Activated CD4-positive, alpha-beta T cell treated with anti-CD3 and anti-CD28 coated beads, Interleukin-2, amount 10 ng/mL, durations not matched to agents 7 days and 5 days (primary cell): ENCODE data around the gene RAD51. TPM values are rescaled to one million over a fixed set of nuclear protein-coding genes. Genes with fewer than 3 reads are reported as not detected.

Experiments used
- CTCF ChIA-PET: fragments of 350-600 bp; sonication (Branson Sonifier 250); formaldehyde crosslinking; loops from one replicate; lab custom pipeline; 2021; ENCODE audit warnings: antibody characterized with exemption; lab: Charles Lee
- POLR2A ChIA-PET: fragments of 350-600 bp; sonication (Branson Sonifier 250); formaldehyde crosslinking; loops from one replicate; lab custom pipeline; 2021; ENCODE audit warnings: antibody characterized with exemption; lab: Charles Lee
- DNase-seq: peaks from one replicate; pipeline ENCODE4 v3.0.0-alpha.2; 2020
- H3K27ac Mint-ChIP-seq: one replicate; pipeline ENCODE4 v1.8.0; 2021; ENCODE audit warnings: mild to moderate bottlenecking, moderate library complexity, mixed read lengths
- H3K27me3 Mint-ChIP-seq: one replicate; pipeline ENCODE4 v1.8.0; 2021; ENCODE audit warnings: mixed read lengths
- H3K36me3 Mint-ChIP-seq: one replicate; pipeline ENCODE4 v1.8.0; 2021; ENCODE audit warnings: low read depth, mixed read lengths
- H3K4me1 Mint-ChIP-seq: one replicate; pipeline ENCODE4 v1.8.0; 2021; ENCODE audit warnings: mixed read lengths
- H3K4me3 Mint-ChIP-seq: one replicate; pipeline ENCODE4 v1.8.0; 2021; ENCODE audit warnings: mild to moderate bottlenecking, moderate library complexity, mixed read lengths
- H3K9me3 Mint-ChIP-seq: one replicate; pipeline ENCODE4 v1.8.0; 2021; ENCODE audit warnings: mixed read lengths
- total RNA-seq, 2 experiments: library from RNA; stranded (reverse); gene quantifications; one replicate each; pipeline ENCODE4 v1.2.3, GENCODE V29; 2021

RAD51 gene
- total RNA-seq, 2 experiments from 2014 or later, result 59.9 to 66.7 TPM

DNA sequence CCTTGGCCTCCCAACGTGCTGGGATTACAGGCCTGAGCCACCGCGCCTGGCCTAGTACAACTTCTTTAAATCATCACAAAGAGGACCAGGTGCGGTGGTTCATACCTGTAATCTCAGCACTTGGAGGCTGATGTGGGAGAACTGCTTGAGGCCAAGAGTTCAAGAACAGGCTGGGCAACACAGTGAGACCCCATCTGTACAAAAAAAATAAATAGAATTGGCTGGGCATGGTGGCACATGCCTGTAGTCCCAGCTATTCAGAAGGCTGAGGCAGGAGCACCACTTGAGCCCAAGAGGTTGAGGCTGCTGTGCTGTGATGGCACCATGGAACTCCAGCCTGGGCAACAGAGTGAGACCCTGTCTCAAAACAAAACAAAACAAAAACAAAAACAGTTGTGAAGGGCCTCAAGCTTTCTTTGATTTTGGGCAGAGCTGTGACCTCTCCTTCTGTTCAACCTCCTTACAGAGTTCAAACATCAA, 54.2 kb downstream of the RAD51 start:
- DNase-seq, result no peak
- Mint-ChIP-seq H3K9me3 (no peaks in the 10 kb centered on the region), H3K27me3 (no peaks in the 10 kb centered on the region), H3K27ac (peak overlapping the region; percentile 56), H3K4me1 (peaks cover 53% of the 10 kb centered on the region), H3K36me3 (peaks cover 57% of the 10 kb centered on the region), H3K4me3 (no peak overlapping the region)
- CTCF ChIA-PET, result interaction anchor here (1.2 to 1.4 kb wide), 3 partner anchors 8 to 33 kb away, joined by 3 to 4 read pairs (median 3); partner anchors contain the start of gene GCHFR
- POLR2A ChIA-PET, result no interaction called here

DNA sequence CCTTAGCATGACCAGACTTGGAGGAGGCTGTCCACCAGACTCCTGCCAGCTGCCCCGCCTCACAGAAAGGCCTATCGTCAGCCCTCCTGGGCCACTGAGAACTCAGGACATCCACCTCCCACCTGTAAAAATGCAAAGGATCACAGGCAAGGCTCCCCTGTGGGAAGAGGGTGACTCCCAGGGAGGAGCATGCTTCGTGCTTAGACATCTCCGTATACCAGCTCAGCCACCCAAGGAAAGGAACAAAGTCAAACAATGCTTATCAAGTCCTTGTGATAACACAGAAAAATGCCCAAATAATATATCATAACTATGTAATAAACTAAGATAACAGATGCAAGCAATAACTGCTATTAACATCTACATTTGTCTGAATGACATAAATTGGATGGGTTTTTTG, 55.9 kb downstream of the RAD51 start:
- ChIA-PET CTCF (interaction anchor here (0.5 to 1.0 kb wide), 2 partner anchors 13 to 1460 kb away, joined by 3 read pairs; partner anchors contain the start of gene GCHFR), POLR2A (interaction anchor here (1.1 kb wide), 1 partner anchor 26 kb away, joined by 3 read pairs; no protein-coding TSS in a partner anchor)
- Mint-ChIP-seq H3K4me3 (no peak overlapping the region), H3K4me1 (peaks cover 44% of the 10 kb centered on the region), H3K9me3 (no peaks in the 10 kb centered on the region), H3K27me3 (no peaks in the 10 kb centered on the region), H3K36me3 (peaks cover 48% of the 10 kb centered on the region), H3K27ac (no peak overlapping the region)
- no peak for DNase-seq

DNA sequence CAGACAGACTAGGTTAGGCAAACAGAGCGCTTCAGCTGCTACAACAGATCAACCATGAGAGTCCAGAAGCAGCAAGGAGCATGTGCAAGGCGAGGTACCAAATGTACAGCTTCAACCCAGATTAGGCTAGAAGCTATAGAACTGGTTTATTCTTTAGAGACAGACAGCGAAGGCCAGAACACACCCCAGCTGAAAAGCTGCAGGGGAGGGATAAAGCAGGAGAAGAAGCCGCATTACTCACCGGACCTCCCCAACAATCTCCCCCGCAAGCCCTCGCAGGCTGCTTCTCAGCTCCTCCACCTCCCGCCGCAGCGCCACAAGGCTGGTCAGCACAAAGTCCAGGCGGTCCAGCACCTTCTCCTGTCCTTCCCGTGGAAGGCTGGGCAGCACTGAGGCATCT, 56.8 kb downstream of the RAD51 start:
- H3K9me3 Mint-ChIP-seq, result no peaks in the 10 kb centered on the region
- peaks cover 46% of the 10 kb centered on the region for H3K36me3 Mint-ChIP-seq
- H3K4me1 Mint-ChIP-seq, result peaks cover 43% of the 10 kb centered on the region
- H3K27ac Mint-ChIP-seq, result peak overlapping the region; percentile 98
- no peak for DNase-seq
- H3K27me3 Mint-ChIP-seq, result no peaks in the 10 kb centered on the region
- POLR2A ChIA-PET, result no interaction called here
- no peak overlapping the region for H3K4me3 Mint-ChIP-seq
- CTCF ChIA-PET, result interaction anchor here (1.6 to 2.1 kb wide), 2 partner anchors 8 to 17 kb away, joined by 6 read pairs; no protein-coding TSS in a partner anchor

DNA sequence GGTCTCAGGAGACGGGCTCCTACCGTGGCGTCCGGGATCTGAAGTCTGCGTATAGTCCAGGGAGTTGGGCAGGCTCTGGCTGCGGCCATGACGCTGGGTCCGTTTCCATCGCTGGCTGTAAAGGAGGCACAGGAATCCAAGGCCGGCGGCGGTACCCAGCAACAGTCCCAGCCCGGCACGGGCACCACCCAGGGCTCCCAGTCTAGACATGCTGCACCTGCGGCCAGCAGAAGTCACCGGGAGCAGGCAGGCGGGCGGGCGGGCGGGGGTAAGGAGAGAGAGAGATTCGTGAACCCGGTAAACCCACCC, 59.6 kb downstream of the RAD51 start:
- CTCF ChIA-PET, result interaction anchor here (1.0 to 1.5 kb wide), 2 partner anchors 11 to 46 kb away, joined by 3 to 4 read pairs; no protein-coding TSS in a partner anchor
- Mint-ChIP-seq H3K27me3 (no peaks in the 10 kb centered on the region), H3K4me3 (peak overlapping the region; percentile 90), H3K4me1 (peaks cover 38% of the 10 kb centered on the region), H3K9me3 (no peaks in the 10 kb centered on the region), H3K27ac (peak overlapping the region; percentile 98), H3K36me3 (peaks cover 31% of the 10 kb centered on the region)
- DNase-seq, result peak; percentile 28
- POLR2A ChIA-PET, result no interaction called here

DNA sequence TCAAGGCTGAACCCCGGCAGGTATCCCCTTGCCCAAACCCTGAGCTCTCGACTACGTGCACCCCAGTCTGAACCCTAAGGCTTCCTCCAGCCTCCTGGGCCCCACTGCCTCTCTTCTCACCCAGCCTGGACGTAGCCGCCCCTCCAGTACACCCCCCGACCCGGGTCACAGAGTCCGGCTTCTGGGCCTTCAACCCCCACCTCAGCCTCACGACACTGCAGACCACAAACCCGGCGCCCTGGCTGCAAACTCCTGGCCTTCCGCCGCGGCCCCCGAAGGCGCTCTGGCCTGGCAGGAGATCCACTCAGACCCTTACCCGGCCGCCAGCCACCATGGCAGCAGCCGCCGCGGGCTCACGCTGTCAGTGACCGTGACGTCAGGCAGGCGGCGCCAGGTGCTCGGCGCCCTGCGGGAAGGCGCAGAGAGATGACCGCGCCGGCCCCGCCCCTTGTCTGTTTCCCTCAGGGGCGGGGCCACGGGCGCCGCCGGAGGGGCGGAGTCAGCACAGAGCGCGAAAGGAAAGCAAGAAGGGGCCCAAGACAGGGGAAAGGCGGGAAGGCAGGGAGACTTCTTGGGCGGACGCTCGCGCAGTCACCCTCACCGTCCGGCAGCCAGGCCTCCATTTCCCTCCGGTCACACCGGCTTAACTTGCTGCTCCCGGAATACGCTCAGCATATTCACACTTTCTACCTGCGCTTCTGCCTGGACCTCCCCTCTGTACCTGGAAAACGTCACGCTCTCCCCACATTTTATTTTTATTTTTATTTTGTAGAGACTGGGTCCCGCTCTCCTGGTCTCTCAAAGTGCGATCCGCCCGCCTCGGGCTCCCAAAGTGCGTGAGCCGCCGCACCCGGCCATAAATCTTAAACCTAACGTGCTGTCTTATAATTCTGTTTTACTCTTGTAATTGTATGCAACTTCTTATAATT, 60.2 kb downstream of the RAD51 start, which contains the start of gene RMDN3:
RMDN3 (minus strand) TSS at position 372 of the 929 bp plus-strand sequence. CDS start 471 bp downstream, outside the sequence.
- Mint-ChIP-seq H3K9me3 (no peaks in the 10 kb centered on the region), H3K27me3 (no peaks in the 10 kb centered on the region), H3K4me3 (peak within 1 kb of the TSS; percentile 90), H3K27ac (peak within 1 kb of the TSS; percentile 98), H3K4me1 (peaks cover 38% of the 10 kb centered on the region), H3K36me3 (peaks cover 30% of the 10 kb centered on the region)
- POLR2A ChIA-PET, result no interaction called here
- CTCF ChIA-PET, result interaction anchor here (1.0 to 1.5 kb wide), 2 partner anchors 12 to 47 kb away, joined by 3 to 4 read pairs; no protein-coding TSS in a partner anchor
- peak; percentile 94 for DNase-seq

DNA sequence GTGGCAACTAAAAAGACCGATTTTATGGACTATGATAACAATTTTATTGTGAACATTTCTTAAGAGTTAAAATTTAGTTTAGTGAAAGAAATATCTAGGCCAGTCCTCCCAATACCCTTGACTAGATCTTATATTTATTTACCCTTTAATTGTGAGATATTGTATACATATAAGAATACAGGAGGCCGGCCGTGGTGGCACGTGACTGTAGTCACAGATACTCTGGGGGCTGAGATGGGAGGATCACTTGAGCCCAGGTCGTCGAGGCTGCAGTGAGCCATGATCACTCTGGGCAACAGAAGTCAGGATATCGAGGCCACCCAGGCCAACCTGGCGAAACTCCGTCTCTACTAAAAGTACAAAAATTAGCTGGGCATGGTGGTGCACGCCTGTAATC, 60.8 kb downstream of the RAD51 start:
- peaks cover 38% of the 10 kb centered on the region for H3K4me1 Mint-ChIP-seq

DNA sequence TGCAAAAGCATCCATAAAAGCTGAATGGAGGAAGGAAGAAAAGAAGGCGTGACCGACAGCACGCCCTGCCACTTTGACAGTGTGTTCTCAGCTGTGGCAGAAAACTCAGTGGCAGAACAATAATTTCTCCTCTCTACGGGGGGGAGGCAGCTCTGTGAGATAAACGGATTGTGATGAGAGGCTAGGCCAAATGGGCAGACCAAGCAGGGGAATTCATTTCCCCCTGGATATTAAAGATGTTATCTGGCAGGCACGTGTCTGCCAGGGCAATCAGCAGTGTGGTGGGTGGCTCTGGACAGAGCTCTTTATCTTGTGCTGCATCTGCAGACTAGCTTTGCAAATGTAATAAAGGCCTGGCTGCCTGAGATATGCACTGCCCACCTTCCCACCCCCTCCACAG, 62.0 kb downstream of the RAD51 start:
- CTCF ChIA-PET, result interaction anchor here (0.7 to 1.4 kb wide), 3 partner anchors 11 to 50 kb away, joined by 3 to 6 read pairs (median 4); partner anchors contain the start of genes DNAJC17 and ZFYVE19
- DNase-seq, result no peak
- peaks cover 29% of the 10 kb centered on the region for H3K4me1 Mint-ChIP-seq

More for the DNA sequence above, 60.8 kb downstream of the RAD51 start:
- H3K4me3 Mint-ChIP-seq, result peak overlapping the region; percentile 90
- no peak for DNase-seq
- no peaks in the 10 kb centered on the region for H3K9me3 Mint-ChIP-seq
- no peaks in the 10 kb centered on the region for H3K27me3 Mint-ChIP-seq
- ChIA-PET POLR2A (no interaction called here), CTCF (interaction anchor here (0.6 to 0.7 kb wide), 4 partner anchors 10 to 512 kb away, joined by 3 to 5 read pairs (median 3); partner anchors contain the start of gene RPUSD2)
- peak overlapping the region; percentile 98 for H3K27ac Mint-ChIP-seq
- H3K36me3 Mint-ChIP-seq, result peaks cover 25% of the 10 kb centered on the region

DNA sequence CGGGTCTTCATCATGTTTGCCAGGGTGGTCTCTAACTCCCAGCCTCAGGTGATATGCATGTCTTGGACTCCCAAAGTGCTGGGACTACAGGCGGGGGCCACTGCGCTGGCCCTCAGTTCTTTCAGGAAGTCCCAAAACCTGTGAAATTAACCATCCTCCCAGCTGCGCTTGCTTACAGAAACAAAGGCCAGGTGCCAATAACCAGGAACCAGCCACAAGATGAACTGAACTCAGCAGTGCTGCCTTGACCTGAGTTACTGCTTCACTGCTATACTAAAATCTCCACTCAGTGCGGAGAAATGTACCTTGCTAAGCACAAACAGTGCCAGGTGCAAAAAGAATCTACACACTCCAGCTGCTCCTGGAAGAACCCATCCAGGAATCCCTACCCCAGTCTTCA, 65.0 kb downstream of the RAD51 start:
- H3K27me3 Mint-ChIP-seq, result no peaks in the 10 kb centered on the region
- peaks cover 30% of the 10 kb centered on the region for H3K4me1 Mint-ChIP-seq
- no peak overlapping the region for H3K27ac Mint-ChIP-seq
- ChIA-PET POLR2A (no interaction called here), CTCF (interaction anchor here (0.9 kb wide), 1 partner anchor 20 kb away, joined by 3 read pairs; no protein-coding TSS in a partner anchor)
- H3K9me3 Mint-ChIP-seq, result no peaks in the 10 kb centered on the region
- no peak for DNase-seq
- no peaks in the 10 kb centered on the region for H3K36me3 Mint-ChIP-seq
- H3K4me3 Mint-ChIP-seq, result no peak overlapping the region

More for the DNA sequence above, 62.0 kb downstream of the RAD51 start:
- peak overlapping the region; percentile 68 for H3K27ac Mint-ChIP-seq
- peaks cover 15% of the 10 kb centered on the region for H3K36me3 Mint-ChIP-seq
- no peak overlapping the region for H3K4me3 Mint-ChIP-seq
- no peaks in the 10 kb centered on the region for H3K27me3 Mint-ChIP-seq
- H3K9me3 Mint-ChIP-seq, result no peaks in the 10 kb centered on the region
- POLR2A ChIA-PET, result no interaction called here

DNA sequence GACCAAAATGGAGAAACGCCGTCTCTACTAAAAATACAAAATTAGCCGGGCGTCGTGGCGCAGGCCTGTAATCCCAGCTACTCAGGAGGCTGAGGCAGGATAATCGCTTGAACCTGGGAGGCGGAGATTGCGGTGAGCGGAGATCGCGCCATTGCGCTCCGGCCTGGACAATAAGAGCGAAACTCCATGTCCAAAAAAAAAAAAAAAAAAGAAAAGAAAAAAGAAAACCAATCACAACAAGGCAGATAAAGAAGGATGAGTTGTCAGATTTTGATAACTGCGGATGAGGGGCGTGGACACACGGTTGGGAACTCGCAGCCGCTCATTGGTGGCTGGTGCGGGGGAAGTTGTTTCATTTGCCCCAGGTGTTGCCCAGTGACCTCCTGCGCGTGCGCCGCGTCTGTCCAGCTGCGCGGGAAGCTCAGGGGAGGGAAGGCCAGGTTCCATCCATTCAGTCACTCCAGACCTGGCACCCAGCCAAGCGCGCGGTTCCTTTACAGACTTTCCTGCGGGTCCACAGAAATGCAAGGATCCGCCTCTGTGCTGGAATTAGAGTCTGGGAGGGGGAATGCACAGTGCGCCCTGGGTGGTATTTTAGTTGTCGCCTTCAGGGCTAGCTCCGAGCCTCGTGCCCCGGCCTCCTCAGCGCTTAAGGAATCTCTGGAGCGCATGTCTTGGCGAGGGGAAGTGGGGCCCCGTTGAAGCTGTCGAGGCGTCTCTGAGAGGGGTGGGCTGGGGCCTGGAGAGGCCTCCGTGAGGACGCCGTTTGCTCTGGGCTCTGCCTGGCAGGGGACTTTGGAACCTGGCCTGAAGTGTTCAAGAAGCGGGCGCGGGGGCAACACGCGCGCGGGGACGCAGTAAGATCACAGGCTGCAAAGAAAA, 68.2 kb downstream of the RAD51 start:
- peaks cover 1% of the 10 kb centered on the region for H3K36me3 Mint-ChIP-seq
- ChIA-PET CTCF (interaction anchor here (0.6 to 2.5 kb wide), 6 partner anchors 10 to 114 kb away, joined by 3 to 11 read pairs (median 4); no protein-coding TSS in a partner anchor), POLR2A (no interaction called here)
- no peaks in the 10 kb centered on the region for H3K27me3 Mint-ChIP-seq
- H3K27ac Mint-ChIP-seq, result peak overlapping the region; percentile 92
- H3K9me3 Mint-ChIP-seq, result no peaks in the 10 kb centered on the region
- peaks cover 36% of the 10 kb centered on the region for H3K4me1 Mint-ChIP-seq
- peak; percentile 47 for DNase-seq
- H3K4me3 Mint-ChIP-seq, result peak overlapping the region; percentile 84

DNA sequence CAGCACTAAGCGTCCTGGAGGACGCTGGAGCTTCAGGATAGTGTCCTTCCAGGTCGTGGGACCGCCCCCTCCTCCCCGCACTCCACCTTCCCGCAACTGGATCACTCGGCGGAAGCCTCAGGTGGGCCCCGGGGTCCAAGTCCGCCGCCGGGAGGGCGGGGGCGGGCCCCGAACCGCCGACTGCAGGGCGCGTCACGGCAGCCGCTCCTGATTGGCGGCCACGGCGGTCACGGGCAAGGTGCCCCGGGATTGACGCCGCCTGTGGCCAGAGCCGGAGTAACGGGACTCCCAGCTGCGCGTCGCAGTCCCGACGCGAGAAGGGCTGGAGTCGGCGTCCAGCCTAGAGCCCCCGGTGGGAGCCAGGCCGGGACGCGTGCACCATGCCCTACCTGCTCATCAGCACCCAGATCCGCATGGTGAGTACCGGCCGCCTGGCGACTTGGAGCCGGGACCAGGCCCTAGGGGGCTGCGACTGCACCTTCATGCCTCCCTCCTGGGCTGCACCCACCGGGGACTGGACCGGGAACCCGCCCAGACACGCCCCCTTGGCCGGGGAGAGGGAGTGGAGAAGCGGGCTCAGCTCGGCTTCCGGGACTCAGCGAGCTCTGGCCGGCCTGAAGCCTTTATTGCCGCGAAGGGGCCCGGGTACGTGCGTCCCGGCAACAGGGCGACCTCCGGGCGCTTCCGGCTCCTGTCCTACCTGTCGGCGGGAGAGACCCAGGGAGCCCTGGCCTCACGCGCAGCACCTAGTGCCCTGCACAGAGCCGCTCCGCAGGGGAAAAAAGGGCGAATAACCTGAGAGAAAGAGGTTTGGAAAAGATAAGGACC, 69.0 kb downstream of the RAD51 start, which contains the start of gene GCHFR:
GCHFR (plus strand) TSS at position 268 of the 828 bp plus-strand sequence; CDS start at position 381, 113 bp downstream.
- H3K36me3 Mint-ChIP-seq, result peaks cover 5% of the 10 kb centered on the region
- peak within 1 kb of the TSS; percentile 92 for H3K27ac Mint-ChIP-seq
- H3K9me3 Mint-ChIP-seq, result no peaks in the 10 kb centered on the region
- no peaks in the 10 kb centered on the region for H3K27me3 Mint-ChIP-seq
- peaks cover 44% of the 10 kb centered on the region for H3K4me1 Mint-ChIP-seq
- H3K4me3 Mint-ChIP-seq, result peak within 1 kb of the TSS; percentile 84
- peak; percentile 71 for DNase-seq
- ChIA-PET CTCF (interaction anchor here (0.6 to 2.5 kb wide), 8 partner anchors 10 to 131 kb away, joined by 3 to 11 read pairs (median 4); no protein-coding TSS in a partner anchor), POLR2A (no interaction called here)

DNA sequence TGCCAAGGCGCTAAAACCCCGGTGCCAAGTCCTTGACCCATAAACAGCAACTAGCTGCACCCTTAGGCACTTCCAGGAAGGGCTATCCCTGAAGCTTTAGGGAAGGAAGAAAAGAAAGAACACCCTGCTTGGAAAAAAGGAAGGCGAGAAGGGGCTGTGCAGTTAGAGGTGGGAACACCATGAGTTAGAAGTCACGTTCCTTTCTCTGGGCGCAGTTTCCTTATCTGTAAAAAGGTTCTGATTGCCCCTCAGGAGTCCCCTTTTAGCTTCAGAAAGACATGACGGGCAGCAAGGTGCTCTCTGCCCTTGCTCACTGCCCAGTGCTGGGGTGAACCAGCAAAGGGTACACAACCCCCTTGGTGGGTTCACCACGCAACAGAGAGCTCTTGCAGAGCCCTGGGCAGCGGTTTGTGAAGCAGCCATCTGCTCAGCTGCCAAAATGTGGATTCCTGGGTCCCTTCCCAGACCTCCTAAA, 69.7 kb downstream of the RAD51 start:
- CTCF ChIA-PET, result interaction anchor here (0.6 to 2.5 kb wide), 7 partner anchors 12 to 131 kb away, joined by 3 to 11 read pairs (median 3); no protein-coding TSS in a partner anchor
- no peaks in the 10 kb centered on the region for H3K9me3 Mint-ChIP-seq
- H3K36me3 Mint-ChIP-seq, result peaks cover 8% of the 10 kb centered on the region
- peaks cover 51% of the 10 kb centered on the region for H3K4me1 Mint-ChIP-seq
- peak overlapping the region; percentile 84 for H3K4me3 Mint-ChIP-seq
- DNase-seq, result no peak
- peak overlapping the region; percentile 92 for H3K27ac Mint-ChIP-seq
- H3K27me3 Mint-ChIP-seq, result no peaks in the 10 kb centered on the region
- POLR2A ChIA-PET, result interaction anchor here (1.5 kb wide), 1 partner anchor 12 kb away, joined by 6 read pairs; no protein-coding TSS in a partner anchor
